ENCODE data around the gene RCAN1.

DNA sequence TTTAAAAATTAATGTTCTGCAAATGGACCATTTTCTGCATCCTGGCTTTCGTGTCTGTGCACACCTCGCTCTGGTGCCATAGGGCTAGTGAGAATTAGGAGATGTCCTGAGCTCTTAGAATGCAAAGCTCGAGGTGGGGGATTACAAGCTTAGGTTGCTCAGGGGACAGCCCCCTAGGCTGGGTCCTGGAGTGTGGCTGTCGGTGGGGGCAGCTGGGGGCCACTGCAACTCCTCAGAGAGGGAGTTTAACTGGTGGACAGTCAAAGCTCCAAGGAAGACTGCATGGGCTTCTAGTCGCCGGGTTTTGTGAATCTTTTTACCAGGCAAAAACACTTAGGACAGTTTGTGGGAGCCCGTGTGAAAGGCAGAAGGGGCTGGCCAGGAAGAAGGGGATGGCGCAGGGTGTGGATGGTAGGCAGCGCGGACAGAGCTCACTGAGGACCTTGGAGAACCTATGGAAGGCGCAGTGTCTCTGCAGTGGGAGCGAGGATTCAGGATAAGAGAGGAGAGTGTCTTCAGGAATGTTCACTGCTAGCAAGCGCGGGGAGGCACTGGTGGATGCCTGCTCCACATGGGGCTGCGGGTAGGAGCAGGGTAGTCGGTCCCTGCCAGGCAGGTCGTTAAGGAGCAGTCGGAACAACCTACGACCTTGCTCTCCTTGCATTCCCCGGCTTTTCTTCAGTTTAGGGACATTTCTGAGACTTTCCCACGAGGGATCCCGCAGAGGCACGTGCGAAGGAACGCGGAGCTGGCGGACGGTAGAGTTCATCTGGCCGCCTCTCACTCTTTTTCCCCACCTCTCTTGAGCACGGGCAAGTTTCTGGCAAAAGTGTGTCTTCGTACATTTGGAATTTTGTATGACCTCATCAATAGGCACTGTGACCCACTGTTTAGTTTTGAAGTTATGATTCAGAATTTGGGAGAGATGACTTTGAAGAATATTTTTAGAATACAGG, 90.0 kb downstream of the RCAN1 start:
- TF ChIP-seq, protein P1, sequence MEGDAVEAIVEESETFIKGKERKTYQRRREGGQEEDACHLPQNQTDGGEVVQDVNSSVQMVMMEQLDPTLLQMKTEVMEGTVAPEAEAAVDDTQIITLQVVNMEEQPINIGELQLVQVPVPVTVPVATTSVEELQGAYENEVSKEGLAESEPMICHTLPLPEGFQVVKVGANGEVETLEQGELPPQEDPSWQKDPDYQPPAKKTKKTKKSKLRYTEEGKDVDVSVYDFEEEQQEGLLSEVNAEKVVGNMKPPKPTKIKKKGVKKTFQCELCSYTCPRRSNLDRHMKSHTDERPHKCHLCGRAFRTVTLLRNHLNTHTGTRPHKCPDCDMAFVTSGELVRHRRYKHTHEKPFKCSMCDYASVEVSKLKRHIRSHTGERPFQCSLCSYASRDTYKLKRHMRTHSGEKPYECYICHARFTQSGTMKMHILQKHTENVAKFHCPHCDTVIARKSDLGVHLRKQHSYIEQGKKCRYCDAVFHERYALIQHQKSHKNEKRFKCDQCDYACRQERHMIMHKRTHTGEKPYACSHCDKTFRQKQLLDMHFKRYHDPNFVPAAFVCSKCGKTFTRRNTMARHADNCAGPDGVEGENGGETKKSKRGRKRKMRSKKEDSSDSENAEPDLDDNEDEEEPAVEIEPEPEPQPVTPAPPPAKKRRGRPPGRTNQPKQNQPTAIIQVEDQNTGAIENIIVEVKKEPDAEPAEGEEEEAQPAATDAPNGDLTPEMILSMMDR (IDR thresholded peaks at IDR 0.05 in 8 of 11, conservative IDR thresholded peaks at IDR 0.05 in 3 of 11): no peak
- TF ChIP-seq POLR2AphosphoS5 (IDR thresholded peaks at IDR 0.05) (no peak), POLR2A (IDR thresholded peaks at IDR 0.05) (no peak)
